K562 (cell line): ENCODE measurements around the gene CRACDL. TPM values are rescaled to one million over a fixed set of nuclear protein-coding genes. Genes with fewer than 3 reads are reported as not detected.

Source experiments
- ATAC-seq: fragments of 200-7000 bp; cut with Tn5 transposase; 3 replicates; pipeline ENCODE4 v1.9.1; 2020; ENCODE audit warnings: moderate library complexity
- BruUV-seq: library from RNA; stranded (reverse); fragments of 400-500 nt; replicated peaks from 2 replicates; lab custom pipeline; 2021; lab: Mats Ljungman, UMichigan
- CTCF ChIA-PET: fragments of 300-600 bp; formaldehyde crosslinking; extraction: SDS; loops from one replicate; lab custom pipeline; 2021; ENCODE audit warnings: low intra/inter-chr PET ratio; lab: Yijun Ruan, JAX
- POLR2A ChIA-PET: fragments of 300-600, 350-650 bp; sonication (Branson Sonifier 250); formaldehyde crosslinking; extraction: SDS; loops from one replicate; lab custom pipeline; 2021; ENCODE audit warnings: antibody characterized with exemption, inconsistent platforms; lab: Yijun Ruan, JAX
- DNase-seq, 4 experiments: peaks; one replicate each; pipeline versions ENCODE4 v3.0.0 to v3.0.0-alpha.2; 2011 to 2018; ENCODE audit warnings: low spot score in 3 of 4, mixed read lengths in 3 of 4; ENCODE audit errors: extremely low read depth in 1 of 4
- FAIRE-seq: peaks from 2 replicates; lab custom pipeline; 2011; peaks lifted over from hg19 to GRCh38; lab: Jason Lieb, UNC
- H2AFZ ChIP-seq: 2 replicates; pipeline ENCODE4 v1.6.0; 2011; ENCODE audit warnings: low read depth, low read length, control low read depth, inconsistent platforms
- H3K27ac ChIP-seq: fragments of 200-600 bp; 3 replicates; pipeline ENCODE4 v1.8.0; 2011; ENCODE audit warnings: low read depth, mild to moderate bottlenecking, control low read depth, inconsistent platforms, low read length, moderate library complexity, mixed read lengths; ENCODE audit errors: extremely low read depth
- H3K27me3 ChIP-seq, 2 experiments: fragments of 300-600 bp in 1 of 2; 2 replicates in 1 of 2; 3 replicates in 1 of 2; pipeline versions ENCODE4 v1.6.0 to v1.8.0; 2011; ENCODE audit warnings: inconsistent platforms in 2 of 2, low read length in 2 of 2, mild to moderate bottlenecking in 1 of 2, mixed read lengths in 1 of 2, moderate library complexity in 1 of 2; ENCODE audit not compliant: control insufficient read depth in 2 of 2, insufficient read depth in 2 of 2
- H3K36me3 ChIP-seq: fragments of 300-600 bp; 3 replicates; pipeline ENCODE4 v1.8.0; 2011; ENCODE audit warnings: mild to moderate bottlenecking, low read length, inconsistent platforms; ENCODE audit not compliant: control insufficient read depth, insufficient read depth
- H3K4me1 ChIP-seq, 2 experiments: fragments of 200-600 bp in 1 of 2; replicated peaks in 1 of 2; 2 replicates in 1 of 2; 3 replicates in 1 of 2; pipeline versions ENCODE4 v1.5.1 to v1.8.0; 2011; ENCODE audit warnings: inconsistent platforms in 2 of 2, low read length in 2 of 2, mild to moderate bottlenecking in 1 of 2, mixed read lengths in 1 of 2, moderate library complexity in 1 of 2; ENCODE audit not compliant: control insufficient read depth in 2 of 2, insufficient read depth in 2 of 2
- H3K4me2 ChIP-seq: 2 replicates; pipeline ENCODE4 v1.6.1; 2011; ENCODE audit warnings: low read length, control low read depth, inconsistent platforms, mixed read lengths; ENCODE audit not compliant: insufficient read depth
- H3K4me3 ChIP-seq: fragments of 200-600 bp; sonication (generic), shearing (Covaris generic); 2 replicates; pipeline ENCODE4 v1.5.1; 2016; ENCODE audit warnings: control low read depth, inconsistent platforms
- H3K79me2 ChIP-seq: fragments of 200-600 bp; 3 replicates; pipeline ENCODE4 v1.8.0; 2011; ENCODE audit warnings: low read length, inconsistent platforms; ENCODE audit not compliant: control insufficient read depth, insufficient read depth
- H3K9ac ChIP-seq, 2 experiments: 2 replicates each; pipeline versions ENCODE4 v1.6.0 to v1.6.1; 2011; ENCODE audit warnings: low read depth in 2 of 2, low read length in 2 of 2, control low read depth in 1 of 2, inconsistent platforms in 1 of 2, mild to moderate bottlenecking in 1 of 2, mixed read lengths in 1 of 2; ENCODE audit not compliant: insufficient read depth in 1 of 2
- H3K9me1 ChIP-seq: one replicate; pipeline ENCODE4 v1.6.0; 2011; ENCODE audit warnings: inconsistent platforms, mild to moderate bottlenecking, low read length, moderate library complexity; ENCODE audit not compliant: control insufficient read depth, insufficient read depth
- H3K9me3 ChIP-seq: replicated peaks from 2 replicates; pipeline ENCODE4 v1.5.1; 2011; ENCODE audit warnings: low read depth, low read length, inconsistent platforms; ENCODE audit not compliant: control insufficient read depth, insufficient read depth
- H4K20me1 ChIP-seq: replicated peaks from 2 replicates; pipeline ENCODE4 v1.6.1; 2011; ENCODE audit warnings: low read length, inconsistent platforms, mixed read lengths; ENCODE audit not compliant: control insufficient read depth, insufficient read depth
- EGR1 ChIP-seq: fragments of 450-650 bp; conservative IDR thresholded peaks from 2 replicates; pipeline ENCODE4 v1.6.1; 2017; ENCODE audit warnings: mild to moderate bottlenecking
- ESRRB ChIP-seq: fragments of 250-450 bp; sonication (Bioruptor Pico); IDR thresholded peaks from 2 replicates; pipeline ENCODE4 v1.5.0; 2020; ENCODE audit warnings: mild to moderate bottlenecking, moderate library complexity, borderline replicate concordance
- ETS1 ChIP-seq: conservative IDR thresholded peaks from 2 replicates; pipeline ENCODE4 v1.6.1; 2011; ENCODE audit warnings: low read depth, mild to moderate bottlenecking, low read length; ENCODE audit not compliant: control insufficient read depth
- ETS2 ChIP-seq: IDR thresholded peaks from 2 replicates; pipeline ENCODE4 v1.6.1; 2016; ENCODE audit warnings: borderline replicate concordance, missing genetic modification characterization, mild to moderate bottlenecking, moderate library complexity, missing compliant biosample characterization; ENCODE audit not compliant: poor library complexity, severe bottlenecking
- HBP1 ChIP-seq: fragments of 450-650 bp; formaldehyde crosslinking; IDR thresholded peaks from 2 replicates; pipeline ENCODE4 v1.4.0; 2022; ENCODE audit warnings: missing genetic modification characterization
- HDAC3 ChIP-seq: fragments of 450-650 bp; IDR thresholded peaks from 2 replicates; pipeline ENCODE4 v1.6.1; 2018; ENCODE audit warnings: borderline replicate concordance, mild to moderate bottlenecking, moderate library complexity; ENCODE audit not compliant: partially characterized antibody
- HNRNPUL1 ChIP-seq: fragments of 200-400 bp; formaldehyde crosslinking; IDR thresholded peaks from 2 replicates; pipeline ENCODE4 v1.6.1; 2017; ENCODE audit warnings: low read length
- SREBF1 ChIP-seq: fragments of 150-350 bp; IDR thresholded peaks from 2 replicates; pipeline ENCODE4 v1.6.1; 2014; ENCODE audit warnings: antibody characterized with exemption, low read depth, low read length, borderline replicate concordance
- ZHX1 ChIP-seq: fragments of 150-350 bp; conservative IDR thresholded peaks from 2 replicates; pipeline ENCODE4 v1.6.1; 2014; ENCODE audit warnings: low read length
- ZNF785 ChIP-seq: fragments of 250-450 bp; sonication (Bioruptor Pico); IDR thresholded peaks from 2 replicates; pipeline ENCODE4 v1.4.0; 2020; ENCODE audit warnings: mild to moderate bottlenecking
- WGBS: fragments of 100-300 bp; shearing (Covaris generic); methylation state at CpG from one replicate; pipeline ENCODE4 v1.1.6; 2016; ENCODE audit warnings: low coverage, mixed read lengths; ENCODE audit not compliant: insufficient coverage; ENCODE audit errors: missing lambda C conversion rate; 5-methylcytosine and 5-hydroxymethylcytosine counted together
- in situ Hi-C: fragments of 300-500 bp; cut with MboI; formaldehyde crosslinking; loops from 4 replicates; pipeline ENCODE4 v1.15.0; 2018; ENCODE audit warnings: inconsistent platforms, mixed read lengths
- intact Hi-C: fragments of 100-400 bp; cut with micrococcal nuclease; formaldehyde crosslinking; loops from 2 replicates; pipeline ENCODE4 v1.14.2; 2022
- polyA plus RNA-seq, 8 experiments: library from polyadenylated mRNA; depleted of rRNA in 4 of 8; stranded (reverse) in 5 of 8; unstranded in 3 of 8; fragments of >200 nt; fragmentation: Nextera tagmentation in 2 of 8; fragmentation: Illumina TruSeq in 1 of 8; extraction: Ambion mirVana in 2 of 8; extraction: Trizol in 1 of 8; gene quantifications; 2 replicates each; pipeline versions ENCODE4 v1.2.1 to v1.2.3, GENCODE V29; 2011 to 2014; ENCODE audit warnings: inconsistent platforms in 1 of 8, missing spikeins in 1 of 8
- total RNA-seq, 7 experiments: library from RNA; depleted of rRNA in 6 of 7; stranded (reverse); fragments of >200 nt in 6 of 7; fragmentation: Illumina TruSeq in 2 of 7; extraction: Trizol in 2 of 7; gene quantifications; 2 replicates each; pipeline versions ENCODE4 v1.2.1 to v1.2.3, GENCODE V29; 2011 to 2021; ENCODE audit warnings: low replicate concordance in 1 of 7

Gene CRACDL
- total and polyA plus RNA-seq, 9 of the 15 experiments (the other 6 are each of a cell fraction or from before 2014, with no cell fraction given), result not detected

GRCh38 chr2:98891591-98891990 is 44.4 kb downstream of the CRACDL start:
- TF ChIP-seq EGR1, result no peak
- no peak for TF ChIP-seq HNRNPUL1
- no peak for TF ChIP-seq ESRRB
- no peak for TF ChIP-seq ZNF785 (CRISPR knock-in tag)
- TF ChIP-seq ZHX1, result no peak
- TF ChIP-seq ETS1, result no peak
- TF ChIP-seq HDAC3, result no peak
- TF ChIP-seq HBP1 (CRISPR knock-in tag), result no peak
- TF ChIP-seq ETS2 (tag), result no peak
- no peak for TF ChIP-seq SREBF1
- Histone ChIP-seq H4K20me1 (no peaks in the 10 kb centered on the region), H3K79me2 (no peaks in the 10 kb centered on the region), H3K36me3 (no peaks in the 10 kb centered on the region), H3K9me3 (no peaks in the 10 kb centered on the region), H3K9me1 (no peaks in the 10 kb centered on the region), H3K4me2 (no peak overlapping the region), H3K27ac (no peak overlapping the region), H2AFZ (no peak overlapping the region), H3K27me3 (peaks cover 0 to 31% of the 10 kb centered on the region in 2 experiments; a peak in 2 of 5 replicates), H3K4me1 (no peaks in the 10 kb centered on the region), H3K9ac (no peak overlapping the region), H3K4me3 (no peak overlapping the region)
- ChIA-PET CTCF (no interaction called here), POLR2A (no interaction called here)
- ATAC-seq (no peak), FAIRE-seq (no peak), DNase-seq (no peak)
- in situ Hi-C loops (no loop called here), intact Hi-C loops (no loop called here)
- BruUV-seq, result no TSS peak
- WGBS, result 0% methylated on average over 1 of the region's 1 CpG
